Measurements from ENCODE around the gene SLC2A6.
A peak's percentile ranks its signal among the peaks of the same experiment; 100 is the strongest.

SLC2A6 gene

GRCh38 chr9:133487331-133487725 lies 8.4 kb upstream of the SLC2A6 start:
- H3K27me3 ChIP-seq (replicated peaks; ENCODE audit: control insufficient read depth, insufficient read depth, low read length): no peaks in the 10 kb centered on the region; the same call in 1 of the 2 replicates
- no peak for DNase-seq (ENCODE audit: extremely low read depth, insufficient read length)
- H3K4me3 ChIP-seq (replicated peaks; ENCODE audit: low read depth, low read length): no peak overlapping the region
- H3K36me3 ChIP-seq (ENCODE audit: control insufficient read depth, insufficient read depth, low read length): no peaks in the 10 kb centered on the region
- no peak for TF ChIP-seq CTCF (IDR thresholded peaks at IDR 0.05; ENCODE audit: insufficient read depth, low read length, poor library complexity, severe bottlenecking)

GRCh38 chr9:133485531-133486260 lies 6.8 kb upstream of the SLC2A6 start:
- peak overlapping the region; percentile 38 for H3K4me3 ChIP-seq (replicated peaks; ENCODE audit: low read depth, low read length)

GRCh38 chr9:133484671-133485437 lies 6.0 kb upstream of the SLC2A6 start:
- Histone ChIP-seq H3K4me3 (replicated peaks; ENCODE audit: low read depth, low read length) (no peak overlapping the region), H3K36me3 (ENCODE audit: control insufficient read depth, insufficient read depth, low read length) (no peaks in the 10 kb centered on the region), H3K27me3 (replicated peaks; ENCODE audit: control insufficient read depth, insufficient read depth, low read length) (no peaks in the 10 kb centered on the region; the same call in 1 of the 2 replicates)
- no peak for DNase-seq (ENCODE audit: extremely low read depth, insufficient read length)
- no peak for TF ChIP-seq CTCF (IDR thresholded peaks at IDR 0.05; ENCODE audit: insufficient read depth, low read length, poor library complexity, severe bottlenecking)

More at GRCh38 chr9:133485531-133486260, 6.8 kb upstream of the SLC2A6 start:
- Histone ChIP-seq H3K27me3 (replicated peaks; ENCODE audit: control insufficient read depth, insufficient read depth, low read length) (no peaks in the 10 kb centered on the region; the same call in 1 of the 2 replicates), H3K36me3 (ENCODE audit: control insufficient read depth, insufficient read depth, low read length) (no peaks in the 10 kb centered on the region)
- peak; percentile 44 for TF ChIP-seq CTCF (IDR thresholded peaks at IDR 0.05; ENCODE audit: insufficient read depth, low read length, poor library complexity, severe bottlenecking)
- DNase-seq (ENCODE audit: extremely low read depth, insufficient read length): peak; percentile 62

GRCh38 chr9:133483611-133484010 lies 4.7 kb upstream of the SLC2A6 start:
- Histone ChIP-seq H3K27me3 (replicated peaks; ENCODE audit: control insufficient read depth, insufficient read depth, low read length) (no peaks in the 10 kb centered on the region; the same call in 1 of the 2 replicates), H3K4me3 (replicated peaks; ENCODE audit: low read depth, low read length) (no peak overlapping the region), H3K36me3 (ENCODE audit: control insufficient read depth, insufficient read depth, low read length) (no peaks in the 10 kb centered on the region)
- no peak for DNase-seq (ENCODE audit: extremely low read depth, insufficient read length)
- TF ChIP-seq CTCF (IDR thresholded peaks at IDR 0.05; ENCODE audit: insufficient read depth, low read length, poor library complexity, severe bottlenecking): no peak

DNA sequence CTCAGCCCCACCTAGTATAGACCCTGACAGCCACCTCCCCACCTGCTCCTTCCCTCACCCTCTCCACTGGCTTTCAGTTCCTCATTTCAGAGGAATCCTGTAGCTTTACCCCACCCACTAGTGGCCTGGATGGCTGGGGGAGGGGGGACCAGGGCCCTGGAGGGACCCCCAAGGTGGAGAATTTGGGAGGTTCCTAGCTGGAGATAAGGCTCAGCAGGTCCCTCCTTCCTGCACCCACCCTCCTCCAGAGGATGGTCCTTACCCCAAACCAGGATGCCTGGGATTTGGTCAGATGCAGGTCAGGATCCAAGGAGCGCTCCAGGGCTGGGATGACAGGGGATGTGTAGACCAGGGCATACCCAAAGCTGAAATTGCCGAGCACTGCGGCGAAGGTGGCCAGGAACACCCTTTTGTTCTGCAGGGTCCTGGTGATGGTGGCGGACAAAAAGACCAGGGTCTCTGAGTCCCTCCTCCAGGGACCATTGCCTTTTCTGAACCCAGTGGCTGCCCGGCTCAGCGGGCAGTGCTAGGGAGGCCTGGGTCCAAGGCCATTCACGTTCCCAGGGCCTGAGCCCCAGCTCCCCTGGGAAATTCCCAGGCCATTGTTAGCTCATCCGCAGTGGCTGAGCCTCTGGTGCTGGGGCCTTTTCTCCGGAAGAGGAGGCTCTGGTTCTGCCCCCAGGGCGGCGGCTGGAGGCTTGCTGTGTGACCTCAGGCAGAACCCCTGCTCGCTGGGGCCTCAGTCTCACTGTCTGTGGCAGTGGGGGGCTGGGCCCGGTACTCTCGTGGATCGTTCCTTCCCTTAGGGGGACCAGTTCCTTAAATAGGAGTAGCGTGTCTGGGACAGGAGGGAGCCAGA lies 678 bp downstream of the SLC2A6 start:
- no peak for TF ChIP-seq CTCF (IDR thresholded peaks at IDR 0.05; ENCODE audit: insufficient read depth, low read length, poor library complexity, severe bottlenecking)
- peak; percentile 66 for DNase-seq (ENCODE audit: extremely low read depth, insufficient read length)
- Histone ChIP-seq H3K4me3 (replicated peaks; ENCODE audit: low read depth, low read length) (peak overlapping the region; percentile 88), H3K36me3 (ENCODE audit: control insufficient read depth, insufficient read depth, low read length) (peaks cover 30% of the 10 kb centered on the region), H3K27me3 (replicated peaks; ENCODE audit: control insufficient read depth, insufficient read depth, low read length) (no peaks in the 10 kb centered on the region)
